ENCODE results near the gene CDK14. TPM values are rescaled to one million over a fixed set of nuclear protein-coding genes. Genes with fewer than 3 reads are reported as not detected.

Gene CDK14
- total RNA-seq, 2 donors from 2014 or later = 10.8 to 14.6 TPM

- H3K4me1 ChIP-seq (ENCODE audit: control insufficient read depth in 1 of 2, low read depth in 2 of 2) = peaks cover 0 to 20% of the 10 kb centered on the region in 2 donors
- H3K27ac ChIP-seq = no peak overlapping the region
- ATAC-seq (ENCODE audit: insufficient number of reproducible peaks, low FRiP score, low read depth) = no peak
- no peaks in the 10 kb centered on the region for H3K9me3 ChIP-seq
- peak overlapping the region; percentile 38 for H3K4me3 ChIP-seq
- DNase-seq (ENCODE audit: low spot score) = no peak
- no peaks in the 10 kb centered on the region for H3K27me3 ChIP-seq (replicated peaks; ENCODE audit: insufficient read depth)
- TF ChIP-seq CTCF (IDR thresholded peaks at IDR 0.05) = no peak
- no peaks in the 10 kb centered on the region for H3K36me3 ChIP-seq
Measured at GRCh38 chr7:90709501-90710465, 113.7 kb downstream of the CDK14 start.

GRCh38 chr7:90710466-90710850, 114.3 kb downstream of the CDK14 start:
- no peak for TF ChIP-seq CTCF (IDR thresholded peaks at IDR 0.05)
- Histone ChIP-seq H3K9me3 (no peaks in the 10 kb centered on the region), H3K36me3 (no peaks in the 10 kb centered on the region), H3K4me1 (ENCODE audit: control insufficient read depth in 1 of 2, low read depth in 2 of 2) (peaks cover 0 to 20% of the 10 kb centered on the region in 2 donors), H3K27me3 (replicated peaks; ENCODE audit: insufficient read depth) (no peaks in the 10 kb centered on the region), H3K4me3 (peak overlapping the region; percentile 38), H3K27ac (no peak overlapping the region)
- ATAC-seq (ENCODE audit: insufficient number of reproducible peaks, low FRiP score, low read depth) = no peak
- no peak for DNase-seq (ENCODE audit: low spot score)

- Histone ChIP-seq H3K27me3 (replicated peaks; ENCODE audit: insufficient read depth) (no peaks in the 10 kb centered on the region), H3K4me1 (ENCODE audit: control insufficient read depth in 1 of 2, low read depth in 2 of 2) (peaks cover 0 to 20% of the 10 kb centered on the region in 2 donors), H3K27ac (no peak overlapping the region), H3K36me3 (no peaks in the 10 kb centered on the region), H3K9me3 (no peaks in the 10 kb centered on the region), H3K4me3 (no peak overlapping the region)
- DNase-seq (ENCODE audit: low spot score) = no peak
- ATAC-seq (ENCODE audit: insufficient number of reproducible peaks, low FRiP score, low read depth) = no peak
- no peak for TF ChIP-seq CTCF (IDR thresholded peaks at IDR 0.05)
Measured at GRCh38 chr7:90713628-90714027, 117.5 kb downstream of the CDK14 start.

GRCh38 chr7:90715067-90715466, 118.9 kb downstream of the CDK14 start:
- H3K4me3 ChIP-seq = no peak overlapping the region
- no peaks in the 10 kb centered on the region for H3K36me3 ChIP-seq
- ATAC-seq (ENCODE audit: insufficient number of reproducible peaks, low FRiP score, low read depth) (no peak), DNase-seq (ENCODE audit: low spot score) (no peak)
- H3K4me1 ChIP-seq (ENCODE audit: control insufficient read depth in 1 of 2, low read depth in 2 of 2) = peaks cover 0 to 7% of the 10 kb centered on the region in 2 donors
- no peak overlapping the region for H3K27ac ChIP-seq
- no peak for TF ChIP-seq CTCF (IDR thresholded peaks at IDR 0.05)
- no peaks in the 10 kb centered on the region for H3K9me3 ChIP-seq
- H3K27me3 ChIP-seq (replicated peaks; ENCODE audit: insufficient read depth) = no peaks in the 10 kb centered on the region

- TF ChIP-seq CTCF (IDR thresholded peaks at IDR 0.05) = no peak
- Histone ChIP-seq H3K9me3 (no peaks in the 10 kb centered on the region), H3K27me3 (replicated peaks; ENCODE audit: insufficient read depth) (no peaks in the 10 kb centered on the region), H3K4me3 (no peak overlapping the region), H3K27ac (no peak overlapping the region), H3K4me1 (ENCODE audit: control insufficient read depth in 1 of 2, low read depth in 2 of 2) (peaks cover 8% of the 10 kb centered on the region in 2 donors), H3K36me3 (no peaks in the 10 kb centered on the region)
- no peak for ATAC-seq (ENCODE audit: insufficient number of reproducible peaks, low FRiP score, low read depth)
- DNase-seq (ENCODE audit: low spot score) = no peak
Measured at GRCh38 chr7:90717296-90718060, 121.4 kb downstream of the CDK14 start.

All from thoracic aorta (tissue), 2 donors.